H9 (cell line): ENCODE measurements around the gene RIT2. TPM values are rescaled to one million over a fixed set of nuclear protein-coding genes. Genes with fewer than 3 reads are reported as not detected.

Experiments used
- DNase-seq: peaks from one replicate; pipeline ENCODE4 v3.0.0-alpha.2; 2017
- H2AFZ ChIP-seq: one replicate; pipeline ENCODE4 v1.6.1; 2013; ENCODE audit warnings: mild to moderate bottlenecking, low read length, control low read depth, moderate library complexity
- H2AK5ac ChIP-seq: 2 replicates; pipeline ENCODE4 v1.6.1; 2013; ENCODE audit warnings: low read length, control low read depth, mixed read lengths; ENCODE audit not compliant: insufficient read length
- H2BK120ac ChIP-seq: one replicate; pipeline ENCODE4 v1.6.1; 2013; ENCODE audit warnings: low read depth, mild to moderate bottlenecking, low read length, control low read depth, inconsistent platforms; ENCODE audit not compliant: poor library complexity, severe bottlenecking
- H2BK12ac ChIP-seq: 2 replicates; pipeline ENCODE4 v1.6.1; 2013; ENCODE audit warnings: low read length, control low read depth, mixed read lengths, low read depth; ENCODE audit not compliant: insufficient read length
- H2BK15ac ChIP-seq: 2 replicates; pipeline ENCODE4 v1.6.1; 2013; ENCODE audit warnings: low read depth, low read length, control low read depth
- H2BK20ac ChIP-seq: one replicate; pipeline ENCODE4 v1.6.1; 2013; ENCODE audit warnings: low read depth, mild to moderate bottlenecking, low read length, control low read depth, inconsistent platforms; ENCODE audit not compliant: poor library complexity, severe bottlenecking
- H2BK5ac ChIP-seq: 2 replicates; pipeline ENCODE4 v1.6.1; 2013; ENCODE audit warnings: low read length, control low read depth, mixed read lengths; ENCODE audit not compliant: insufficient read length
- H3K14ac ChIP-seq: 2 replicates; pipeline ENCODE4 v1.6.1; 2013; ENCODE audit warnings: low read length, control low read depth; ENCODE audit not compliant: insufficient read depth
- H3K18ac ChIP-seq: 2 replicates; pipeline ENCODE4 v1.6.1; 2013; ENCODE audit warnings: low read depth, mild to moderate bottlenecking, mixed read lengths, low read length, control low read depth; ENCODE audit not compliant: insufficient read length
- H3K23ac ChIP-seq: 2 replicates; pipeline ENCODE4 v1.6.1; 2013; ENCODE audit warnings: low read length, control low read depth, mixed read lengths, low read depth; ENCODE audit not compliant: insufficient read length
- H3K23me2 ChIP-seq: 2 replicates; pipeline ENCODE4 v1.6.1; 2013; ENCODE audit warnings: low read depth, mild to moderate bottlenecking, mixed read lengths, low read length, control low read depth; ENCODE audit not compliant: insufficient read length, poor library complexity, severe bottlenecking
- H3K27ac ChIP-seq: 2 replicates; pipeline ENCODE4 v1.5.1; 2013; ENCODE audit warnings: low read length, control low read depth, mixed read lengths, low read depth; ENCODE audit not compliant: insufficient read length
- H3K27me3 ChIP-seq: 2 replicates; pipeline ENCODE4 v1.6.1; 2013; ENCODE audit warnings: low read length, control low read depth, inconsistent platforms; ENCODE audit not compliant: insufficient read depth
- H3K4ac ChIP-seq: 2 replicates; pipeline ENCODE4 v1.6.1; 2013; ENCODE audit warnings: low read depth, mild to moderate bottlenecking, control low read depth, inconsistent platforms, low read length, moderate library complexity
- H3K4me1 ChIP-seq: 2 replicates; pipeline ENCODE4 v1.6.1; 2013; ENCODE audit warnings: low read length, control low read depth, inconsistent platforms; ENCODE audit not compliant: insufficient read depth
- H3K4me2 ChIP-seq: 2 replicates; pipeline ENCODE4 v1.6.1; 2013; ENCODE audit warnings: low read length, control low read depth, mixed read lengths; ENCODE audit not compliant: insufficient read length, insufficient read depth
- H3K56ac ChIP-seq: 2 replicates; pipeline ENCODE4 v1.6.1; 2013; ENCODE audit warnings: low read depth, mild to moderate bottlenecking, mixed read lengths, low read length, control low read depth; ENCODE audit not compliant: insufficient read length
- H3K79me1 ChIP-seq: 2 replicates; pipeline ENCODE4 v1.6.1; 2013; ENCODE audit warnings: low read depth, mild to moderate bottlenecking, moderate library complexity, low read length, control low read depth, inconsistent platforms; ENCODE audit not compliant: insufficient read depth, poor library complexity, severe bottlenecking
- H3K79me2 ChIP-seq: 2 replicates; pipeline ENCODE4 v1.6.1; 2013; ENCODE audit warnings: low read length, control low read depth, inconsistent platforms; ENCODE audit not compliant: insufficient read depth
- H3K9ac ChIP-seq: 2 replicates; pipeline ENCODE4 v1.6.1; 2013; ENCODE audit warnings: low read length, control low read depth, mixed read lengths; ENCODE audit not compliant: insufficient read length; ENCODE audit errors: extremely low read depth
- H3K9me3 ChIP-seq: one replicate; pipeline ENCODE4 v1.6.1; 2013; ENCODE audit warnings: low read depth, low read length, inconsistent platforms; ENCODE audit not compliant: control insufficient read depth
- H3T11ph ChIP-seq: one replicate; pipeline ENCODE4 v1.6.1; 2013; ENCODE audit warnings: mild to moderate bottlenecking, low read length, control low read depth, inconsistent platforms
- H4K20me1 ChIP-seq: one replicate; pipeline ENCODE4 v1.6.1; 2013; ENCODE audit not compliant: control insufficient read depth, insufficient read length, insufficient read depth
- H4K5ac ChIP-seq: 2 replicates; pipeline ENCODE4 v1.6.1; 2013; ENCODE audit warnings: low read depth, mild to moderate bottlenecking, mixed read lengths, low read length, control low read depth; ENCODE audit not compliant: insufficient read length
- H4K8ac ChIP-seq: replicated peaks from 2 replicates; pipeline ENCODE4 v1.6.1; 2013; ENCODE audit warnings: low read length, control low read depth, mixed read lengths, low read depth; ENCODE audit not compliant: insufficient read length
- H4K91ac ChIP-seq: 2 replicates; pipeline ENCODE4 v1.6.1; 2013; ENCODE audit warnings: low read depth, mild to moderate bottlenecking, moderate library complexity, mixed read lengths, low read length, control low read depth; ENCODE audit not compliant: insufficient read length
- H3K27ac Mint-ChIP-seq, 3 experiments: 2 replicates in 2 of 3; 3 replicates in 1 of 3; pipeline ENCODE4 v1.8.0; 2020 to 2021; ENCODE audit warnings: mixed read lengths in 3 of 3, mild to moderate bottlenecking in 1 of 3, moderate library complexity in 1 of 3
- H3K27me3 Mint-ChIP-seq: 2 replicates; pipeline ENCODE4 v1.8.0; 2021; ENCODE audit warnings: low read depth, mild to moderate bottlenecking, moderate library complexity, mixed read lengths
- H3K36me3 Mint-ChIP-seq, 3 experiments: 2 replicates in 2 of 3; 3 replicates in 1 of 3; pipeline ENCODE4 v1.8.0; 2020 to 2021; ENCODE audit warnings: low read depth in 3 of 3, mixed read lengths in 3 of 3; ENCODE audit not compliant: insufficient read depth in 1 of 3
- H3K4me1 Mint-ChIP-seq, 2 experiments: 2 replicates each; pipeline ENCODE4 v1.8.0; 2020; ENCODE audit warnings: mixed read lengths in 2 of 2
- H3K4me3 Mint-ChIP-seq, 2 experiments: 2 replicates in 1 of 2; 3 replicates in 1 of 2; pipeline ENCODE4 v1.8.0; 2020 to 2021; ENCODE audit warnings: mild to moderate bottlenecking in 2 of 2, mixed read lengths in 2 of 2, moderate library complexity in 1 of 2
- H3K9me3 Mint-ChIP-seq, 2 experiments: 2 replicates in 1 of 2; 3 replicates in 1 of 2; pipeline ENCODE4 v1.8.0; 2020; ENCODE audit warnings: mild to moderate bottlenecking in 2 of 2, mixed read lengths in 2 of 2, moderate library complexity in 1 of 2
- CTCF ChIP-seq: fragments of 200-600 bp; sonication (generic); conservative IDR thresholded peaks from 3 replicates; pipeline ENCODE4 v1.8.0; 2021; ENCODE audit warnings: antibody characterized with exemption, mild to moderate bottlenecking
- WGBS: extraction: QIAGEN DNeasy Blood & Tissue Kit; methylation state at CpG from one replicate; pipeline ENCODE4 v1.1.7; 2013; ENCODE audit warnings: missing lambda C conversion rate, low lambda C conversion rate, mixed read lengths; ENCODE audit not compliant: insufficient read length; ENCODE audit errors: extremely low coverage; 5-methylcytosine and 5-hydroxymethylcytosine counted together
- total RNA-seq: library from RNA; stranded (reverse); gene quantifications from 2 replicates; pipeline ENCODE4 v1.2.1, GENCODE V29; 2021

Gene RIT2
- total RNA-seq, 1 experiment from 2014 or later, result 1.2 TPM

GRCh38 chr18:43046322-43046721 lies 69.2 kb downstream of the RIT2 start:
- Histone ChIP-seq H4K5ac (no peak overlapping the region), H3K23me2 (no peaks in the 10 kb centered on the region), H3K4me1 (no peaks in the 10 kb centered on the region), H4K91ac (no peak overlapping the region), H2AK5ac (no peak overlapping the region), H4K20me1 (no peaks in the 10 kb centered on the region), H3K14ac (no peak overlapping the region), H3K56ac (no peak overlapping the region), H3K9me3 (no peaks in the 10 kb centered on the region), H2BK5ac (no peak overlapping the region), H3K4me2 (no peak overlapping the region), H3K18ac (no peak overlapping the region), H2BK20ac (no peak overlapping the region), H2BK15ac (no peak overlapping the region), H4K8ac (no peak overlapping the region), H2BK120ac (no peak overlapping the region), H3K27me3 (no peaks in the 10 kb centered on the region), H2AFZ (no peak overlapping the region), H3K23ac (no peak overlapping the region), H3K79me1 (no peaks in the 10 kb centered on the region), H3T11ph (no peak overlapping the region), H3K4ac (no peak overlapping the region), H3K27ac (no peak overlapping the region), H2BK12ac (no peak overlapping the region), H3K9ac (no peak overlapping the region), H3K79me2 (no peaks in the 10 kb centered on the region)
- no peak for TF ChIP-seq CTCF
- H3K36me3 Mint-ChIP-seq, result no peaks in the 10 kb centered on the region
- H3K9me3 Mint-ChIP-seq, result no peaks in the 10 kb centered on the region
- H3K4me1 Mint-ChIP-seq, result no peaks in the 10 kb centered on the region
- DNase-seq, result no peak
- no peak overlapping the region for H3K27ac Mint-ChIP-seq
- no CpG with 5 or more reads among the region's 2 CpGs for WGBS
- no peak overlapping the region for H3K4me3 Mint-ChIP-seq
- H3K27me3 Mint-ChIP-seq, result no peaks in the 10 kb centered on the region
